ENCODE results near the gene ANKRD1.

GRCh38 chr10:90920986-90921666 lies at the start of gene ANKRD1:
- TF ChIP-seq EZH2 (IDR thresholded peaks at IDR 0.05; ENCODE audit: borderline replicate concordance, insufficient read depth, low read depth, low read length, poor library complexity, severe bottlenecking) = no peak
- TF ChIP-seq, protein P1, sequence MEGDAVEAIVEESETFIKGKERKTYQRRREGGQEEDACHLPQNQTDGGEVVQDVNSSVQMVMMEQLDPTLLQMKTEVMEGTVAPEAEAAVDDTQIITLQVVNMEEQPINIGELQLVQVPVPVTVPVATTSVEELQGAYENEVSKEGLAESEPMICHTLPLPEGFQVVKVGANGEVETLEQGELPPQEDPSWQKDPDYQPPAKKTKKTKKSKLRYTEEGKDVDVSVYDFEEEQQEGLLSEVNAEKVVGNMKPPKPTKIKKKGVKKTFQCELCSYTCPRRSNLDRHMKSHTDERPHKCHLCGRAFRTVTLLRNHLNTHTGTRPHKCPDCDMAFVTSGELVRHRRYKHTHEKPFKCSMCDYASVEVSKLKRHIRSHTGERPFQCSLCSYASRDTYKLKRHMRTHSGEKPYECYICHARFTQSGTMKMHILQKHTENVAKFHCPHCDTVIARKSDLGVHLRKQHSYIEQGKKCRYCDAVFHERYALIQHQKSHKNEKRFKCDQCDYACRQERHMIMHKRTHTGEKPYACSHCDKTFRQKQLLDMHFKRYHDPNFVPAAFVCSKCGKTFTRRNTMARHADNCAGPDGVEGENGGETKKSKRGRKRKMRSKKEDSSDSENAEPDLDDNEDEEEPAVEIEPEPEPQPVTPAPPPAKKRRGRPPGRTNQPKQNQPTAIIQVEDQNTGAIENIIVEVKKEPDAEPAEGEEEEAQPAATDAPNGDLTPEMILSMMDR (IDR thresholded peaks at IDR 0.05) = no peak

All from B cell (primary cell).